ENCODE measurements around the gene WDR81. TPM values are rescaled to one million over a fixed set of nuclear protein-coding genes. Genes with fewer than 3 reads are reported as not detected.
"Not testable (repeated sequence)": the region's sequence is repeated elsewhere in the genome, so short reads cannot be mapped to it uniquely, and the experiment has no call there.

WDR81 gene
- total RNA-seq, 2 donors from 2014 or later: 39.2 to 72.9 TPM

- H3K27ac ChIP-seq: no peak overlapping the region
- no peaks in the 10 kb centered on the region for H3K27me3 ChIP-seq (replicated peaks; ENCODE audit: insufficient read depth)
- no peak overlapping the region for H3K4me3 ChIP-seq
- TF ChIP-seq CTCF (IDR thresholded peaks at IDR 0.05) (no peak), POLR2AphosphoS5 (IDR thresholded peaks at IDR 0.05) (no peak), POLR2A (IDR thresholded peaks at IDR 0.05) (no peak)
- intact Hi-C loops (cut with DNase I): no loop called here
- no peaks in the 10 kb centered on the region for H3K9me3 ChIP-seq
- DNase-seq (ENCODE audit: low spot score): no peak
- 83% methylated on average over 7 of the region's 7 CpGs for WGBS
- peaks cover 6% of the 10 kb centered on the region for H3K4me1 ChIP-seq (replicated peaks)
- H3K36me3 ChIP-seq: peaks cover 4 to 7% of the 10 kb centered on the region in 2 donors
Measured at GRCh38 chr17:1686086-1686485, 38.4 kb upstream of the WDR81 start.

DNA sequence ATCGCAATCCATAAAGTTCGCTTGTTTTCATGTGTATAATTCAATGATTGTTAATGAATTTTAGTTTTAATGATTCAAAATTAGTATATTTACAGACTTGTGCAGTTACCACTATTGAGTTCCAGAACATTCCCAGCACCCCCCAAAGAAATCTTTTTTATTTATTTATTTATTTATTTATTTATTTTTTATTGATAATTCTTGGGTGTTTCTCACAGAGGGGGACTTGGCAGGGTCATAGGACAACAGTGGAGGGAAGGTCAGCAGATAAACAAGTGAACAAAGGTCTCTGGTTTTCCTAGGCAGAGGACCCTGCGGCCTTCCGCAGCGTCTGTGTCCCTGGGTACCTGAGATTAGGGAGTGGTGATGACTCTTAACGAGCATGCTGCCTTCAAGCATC lies 36.1 kb upstream of the WDR81 start:
- H3K36me3 ChIP-seq; intact Hi-C loops (cut with DNase I); DNase-seq (ENCODE audit: low spot score): not testable (repeated sequence)

GRCh38 chr17:1690544-1691221 lies 33.8 kb upstream of the WDR81 start:
- no peak for DNase-seq (ENCODE audit: low spot score)
- Histone ChIP-seq H3K36me3 (no peaks in the 10 kb centered on the region), H3K4me1 (replicated peaks) (no peaks in the 10 kb centered on the region), H3K4me3 (no peak overlapping the region), H3K27me3 (replicated peaks; ENCODE audit: insufficient read depth) (no peaks in the 10 kb centered on the region), H3K27ac (no peak overlapping the region), H3K9me3 (no peaks in the 10 kb centered on the region)
- WGBS: 80% methylated on average over 6 of the region's 8 CpGs
- TF ChIP-seq POLR2AphosphoS5 (IDR thresholded peaks at IDR 0.05) (no peak), CTCF (IDR thresholded peaks at IDR 0.05) (no peak), POLR2A (IDR thresholded peaks at IDR 0.05) (no peak)
- intact Hi-C loops (cut with DNase I): no loop called here

More for the DNA sequence above, 36.1 kb upstream of the WDR81 start:
- not testable (repeated sequence) for H3K27ac ChIP-seq; H3K27me3 ChIP-seq (replicated peaks; ENCODE audit: insufficient read depth); H3K9me3 ChIP-seq; H3K4me1 ChIP-seq (replicated peaks); H3K4me3 ChIP-seq
- 74% methylated on average over 6 of the region's 6 CpGs for WGBS

- Histone ChIP-seq H3K4me1 (replicated peaks) (no peaks in the 10 kb centered on the region), H3K27me3 (replicated peaks; ENCODE audit: insufficient read depth) (no peaks in the 10 kb centered on the region), H3K4me3 (no peak overlapping the region), H3K9me3 (no peaks in the 10 kb centered on the region), H3K36me3 (no peaks in the 10 kb centered on the region), H3K27ac (no peak overlapping the region)
- WGBS: 84% methylated on average over 7 of the region's 7 CpGs
- no peak for TF ChIP-seq POLR2AphosphoS5 (IDR thresholded peaks at IDR 0.05)
- no peak for TF ChIP-seq CTCF (IDR thresholded peaks at IDR 0.05)
- no peak for TF ChIP-seq POLR2A (IDR thresholded peaks at IDR 0.05)
- DNase-seq (ENCODE audit: low spot score): no peak
- intact Hi-C loops (cut with DNase I): no loop called here
Measured at GRCh38 chr17:1693339-1693738, 31.2 kb upstream of the WDR81 start.

DNA sequence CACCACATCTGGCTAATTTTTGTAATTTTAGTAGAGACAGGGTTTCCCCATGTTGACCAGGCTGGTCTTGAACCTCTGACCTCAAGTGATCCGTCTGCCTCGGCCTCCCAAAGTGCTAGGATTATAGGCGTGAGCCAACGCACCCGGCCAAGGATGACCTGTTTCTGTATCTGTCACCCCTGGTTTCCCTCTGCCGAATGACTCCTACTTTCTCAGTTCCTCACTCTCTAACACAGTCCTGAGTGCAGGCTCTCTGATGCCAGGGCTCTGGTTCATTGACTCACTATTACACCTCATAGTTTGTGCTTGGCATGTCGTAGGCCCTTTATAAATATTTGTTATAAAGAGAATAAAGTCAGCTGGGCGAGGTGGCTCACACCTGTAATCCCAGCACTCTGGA lies 29.1 kb upstream of the WDR81 start:
- DNase-seq (ENCODE audit: low spot score): no peak
- no peaks in the 10 kb centered on the region for H3K4me1 ChIP-seq (replicated peaks)
- TF ChIP-seq POLR2A (IDR thresholded peaks at IDR 0.05) (no peak), POLR2AphosphoS5 (IDR thresholded peaks at IDR 0.05) (no peak), CTCF (IDR thresholded peaks at IDR 0.05) (no peak)
- no peak overlapping the region for H3K4me3 ChIP-seq
- intact Hi-C loops (cut with DNase I): no loop called here
- H3K27ac ChIP-seq: no peak overlapping the region
- 91% methylated on average over 8 of the region's 8 CpGs for WGBS
- no peaks in the 10 kb centered on the region for H3K9me3 ChIP-seq
- H3K27me3 ChIP-seq (replicated peaks; ENCODE audit: insufficient read depth): no peaks in the 10 kb centered on the region
- H3K36me3 ChIP-seq: no peaks in the 10 kb centered on the region
